Thyroid gland (tissue), 4 donors: Measurements from ENCODE around the gene FAM53A. TPM values are rescaled to one million over a fixed set of nuclear protein-coding genes. Genes with fewer than 3 reads are reported as not detected.

Source experiments
- DNase-seq, 2 donors: peaks; one replicate each; pipeline ENCODE4 v3.0.0-alpha.2; 2019
- H3K27ac ChIP-seq, 3 donors: fragments of 200-600 bp; sonication (generic); 1 replicate in 2 of 3; 2 replicates in 1 of 3; pipeline ENCODE4 v1.5.1; 2016 to 2019; ENCODE audit warnings: mild to moderate bottlenecking in 1 of 3, moderate library complexity in 1 of 3
- H3K27me3 ChIP-seq: fragments of 200-600 bp; sonication (generic); one replicate; pipeline ENCODE4 v1.5.1; 2019
- H3K36me3 ChIP-seq, 2 donors: fragments of 200-600 bp; sonication (generic); one replicate each; pipeline ENCODE4 v1.5.1; 2016 to 2019
- H3K4me1 ChIP-seq, 2 donors: fragments of 200-600 bp; sonication (generic); one replicate each; pipeline ENCODE4 v1.5.1; 2017 to 2019
- H3K4me3 ChIP-seq, 3 donors: fragments of 200-600 bp; sonication (generic); replicated peaks in 1 of 3; 1 replicate in 2 of 3; 2 replicates in 1 of 3; pipeline ENCODE4 v1.5.1; 2016; ENCODE audit warnings: mild to moderate bottlenecking in 1 of 3
- H3K9me3 ChIP-seq: fragments of 200-600 bp; sonication (generic); one replicate; pipeline ENCODE4 v1.5.1; 2017
- POLR2A ChIP-seq, 2 donors: fragments of 450-650 bp; IDR thresholded peaks; one replicate each; pipeline ENCODE4 v1.6.1; 2017; ENCODE audit warnings: antibody characterized with exemption in 2 of 2, mild to moderate bottlenecking in 2 of 2, moderate library complexity in 1 of 2
- WGBS, 2 donors: methylation state at CpG; one replicate each; pipeline ENCODE4 v1.1.5; 2017; 5-methylcytosine and 5-hydroxymethylcytosine counted together
- intact Hi-C: fragments of 100-400 bp; cut with DNase I; formaldehyde crosslinking; loops from one replicate; pipeline ENCODE4 v1.15.1; 2023
- total RNA-seq, 4 donors: library from RNA; depleted of rRNA; stranded (reverse); fragments of >200 nt; gene quantifications; one replicate each; pipeline ENCODE4 v1.2.3, GENCODE V29; 2016
- TF ChIP-seq, protein P1 (sequence below), 6 experiments: fragments of 200-600 bp in 3 of 6; fragments of 450-650 bp in 3 of 6; sonication (generic) in 3 of 6; IDR thresholded peaks; one replicate each; pipeline ENCODE4 v1.5.1; 2016 to 2019; ENCODE audit warnings: antibody characterized with exemption in 6 of 6, mild to moderate bottlenecking in 2 of 6, inconsistent platforms in 1 of 6, moderate library complexity in 1 of 6

Gene FAM53A
- total RNA-seq, 4 donors from 2014 or later: 17.5 to 34.9 (median 21.7) TPM

GRCh38 chr4:1594871-1595788 is 89.0 kb downstream of the FAM53A start:
- TF ChIP-seq POLR2A (IDR thresholded peaks at IDR 0.05): no peak
- TF ChIP-seq, protein P1, sequence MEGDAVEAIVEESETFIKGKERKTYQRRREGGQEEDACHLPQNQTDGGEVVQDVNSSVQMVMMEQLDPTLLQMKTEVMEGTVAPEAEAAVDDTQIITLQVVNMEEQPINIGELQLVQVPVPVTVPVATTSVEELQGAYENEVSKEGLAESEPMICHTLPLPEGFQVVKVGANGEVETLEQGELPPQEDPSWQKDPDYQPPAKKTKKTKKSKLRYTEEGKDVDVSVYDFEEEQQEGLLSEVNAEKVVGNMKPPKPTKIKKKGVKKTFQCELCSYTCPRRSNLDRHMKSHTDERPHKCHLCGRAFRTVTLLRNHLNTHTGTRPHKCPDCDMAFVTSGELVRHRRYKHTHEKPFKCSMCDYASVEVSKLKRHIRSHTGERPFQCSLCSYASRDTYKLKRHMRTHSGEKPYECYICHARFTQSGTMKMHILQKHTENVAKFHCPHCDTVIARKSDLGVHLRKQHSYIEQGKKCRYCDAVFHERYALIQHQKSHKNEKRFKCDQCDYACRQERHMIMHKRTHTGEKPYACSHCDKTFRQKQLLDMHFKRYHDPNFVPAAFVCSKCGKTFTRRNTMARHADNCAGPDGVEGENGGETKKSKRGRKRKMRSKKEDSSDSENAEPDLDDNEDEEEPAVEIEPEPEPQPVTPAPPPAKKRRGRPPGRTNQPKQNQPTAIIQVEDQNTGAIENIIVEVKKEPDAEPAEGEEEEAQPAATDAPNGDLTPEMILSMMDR (IDR thresholded peaks at IDR 0.05): no peak
- no peak overlapping the region for H3K27ac ChIP-seq
- H3K4me3 ChIP-seq: no peak overlapping the region
- H3K27me3 ChIP-seq: no peaks in the 10 kb centered on the region
- H3K4me1 ChIP-seq: no peaks in the 10 kb centered on the region
- H3K9me3 ChIP-seq: no peaks in the 10 kb centered on the region
- no peak for DNase-seq
- WGBS, 2 donors: 84 to 88% methylated on average over 15 of the region's 24 CpGs
- intact Hi-C loops: no loop called here
- no peaks in the 10 kb centered on the region for H3K36me3 ChIP-seq

- WGBS, 2 donors: 59 to 69% methylated on average over 21 to 22 of the region's 23 CpGs
- no peak for DNase-seq
Observed at GRCh38 chr4:1593881-1594345, 90.2 kb downstream of the FAM53A start.

DNA sequence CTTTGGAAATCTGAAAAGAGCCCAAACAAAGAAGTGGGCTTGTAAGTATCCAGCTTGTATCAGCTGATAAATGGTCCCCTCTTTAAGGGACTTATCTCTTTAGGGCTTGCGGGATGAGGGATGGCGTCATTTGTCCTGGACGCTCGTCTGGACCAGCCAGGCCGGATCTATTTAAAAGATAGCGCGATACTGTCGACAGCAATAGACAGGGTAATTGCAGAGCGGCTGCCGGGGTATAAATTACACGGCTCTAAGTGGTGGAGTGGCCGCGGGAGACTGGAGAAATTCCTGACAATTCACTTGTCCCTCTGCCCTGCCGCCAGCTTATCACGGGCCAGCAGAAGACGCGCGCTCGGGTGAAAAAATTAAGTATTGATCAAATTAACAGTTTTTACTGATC is 90.7 kb downstream of the FAM53A start:
- 70 to 82% methylated on average over 19 of the region's 19 CpGs for WGBS, 2 donors
- no peaks in the 10 kb centered on the region for H3K27me3 ChIP-seq

More at GRCh38 chr4:1593881-1594345, 90.2 kb downstream of the FAM53A start:
- no peak overlapping the region for H3K27ac ChIP-seq
- H3K4me1 ChIP-seq: no peaks in the 10 kb centered on the region
- TF ChIP-seq, protein P1 (IDR thresholded peaks at IDR 0.05): no peak
- TF ChIP-seq POLR2A (IDR thresholded peaks at IDR 0.05): no peak
- no peaks in the 10 kb centered on the region for H3K36me3 ChIP-seq
- H3K27me3 ChIP-seq: no peaks in the 10 kb centered on the region
- intact Hi-C loops: no loop called here
- H3K9me3 ChIP-seq: no peaks in the 10 kb centered on the region
- H3K4me3 ChIP-seq: no peak overlapping the region

DNA sequence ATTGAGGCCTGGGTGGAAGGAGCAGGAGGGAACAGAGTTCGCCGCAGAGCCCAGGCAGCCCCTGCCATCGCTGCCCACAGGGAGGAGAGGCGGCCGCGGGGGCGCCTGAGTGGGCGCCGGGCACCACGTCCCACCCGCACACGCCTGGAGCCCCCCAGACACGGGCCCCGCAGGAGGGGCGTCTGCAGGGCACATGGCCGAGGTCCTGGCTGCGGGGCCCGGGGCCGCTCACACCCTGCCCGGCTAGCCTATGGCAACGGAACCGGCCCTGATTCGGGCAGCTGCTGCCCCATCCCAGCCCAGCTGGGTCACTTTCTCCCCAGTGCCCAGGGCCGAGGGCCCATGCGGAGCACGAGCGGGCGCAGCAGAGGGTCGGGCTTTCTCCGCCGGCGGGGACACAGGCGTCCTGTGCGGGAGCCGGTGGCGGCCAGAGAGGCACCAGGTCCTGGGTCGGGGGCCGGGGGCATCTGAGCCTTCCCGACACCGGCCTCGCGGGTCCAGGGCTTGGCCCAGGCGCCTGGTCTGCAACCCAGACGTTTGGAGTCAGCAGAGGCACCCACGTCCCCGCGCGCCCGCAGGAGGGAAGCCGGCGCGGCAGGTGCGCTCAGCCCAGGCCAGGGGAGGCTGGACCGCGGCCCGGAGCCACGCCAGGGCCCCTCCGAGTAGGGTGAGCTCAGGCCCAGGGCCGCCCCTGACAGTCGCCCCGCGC is 91.2 kb downstream of the FAM53A start:
- Histone ChIP-seq H3K36me3 (no peaks in the 10 kb centered on the region), H3K4me3 (no peak overlapping the region), H3K9me3 (no peaks in the 10 kb centered on the region), H3K4me1 (no peaks in the 10 kb centered on the region), H3K27ac (no peak overlapping the region), H3K27me3 (no peaks in the 10 kb centered on the region)
- 93 to 96% methylated on average over 11 to 20 of the region's 62 CpGs for WGBS, 2 donors
- no peak for DNase-seq
- intact Hi-C loops: no loop called here
- TF ChIP-seq, protein P1 (IDR thresholded peaks at IDR 0.05): no peak
- no peak for TF ChIP-seq POLR2A (IDR thresholded peaks at IDR 0.05)

More for the DNA sequence above, 90.7 kb downstream of the FAM53A start:
- no peak for DNase-seq
- Histone ChIP-seq H3K9me3 (no peaks in the 10 kb centered on the region), H3K4me3 (no peak overlapping the region), H3K27ac (no peak overlapping the region), H3K4me1 (no peaks in the 10 kb centered on the region), H3K36me3 (no peaks in the 10 kb centered on the region)
- TF ChIP-seq, protein P1 (IDR thresholded peaks at IDR 0.05): no peak
- TF ChIP-seq POLR2A (IDR thresholded peaks at IDR 0.05): no peak
- intact Hi-C loops: no loop called here
